Peyer's patch (tissue), 4 donors: Measurements from ENCODE around the gene SCRN2.

ENCODE experiments used
- CTCF ChIP-seq, 6 experiments: fragments of 450-650 bp in 4 of 6; fragments of 200-600 bp in 2 of 6; sonication (generic) in 1 of 6; IDR thresholded peaks; one replicate each; pipeline ENCODE4 v1.5.1; 2017 to 2019; ENCODE audit warnings: antibody characterized with exemption in 6 of 6, mild to moderate bottlenecking in 3 of 6, moderate library complexity in 1 of 6
- POLR2A ChIP-seq, 2 donors: fragments of 450-650 bp; IDR thresholded peaks; one replicate each; pipeline ENCODE4 v1.5.1; 2017; ENCODE audit warnings: antibody characterized with exemption in 2 of 2, mild to moderate bottlenecking in 2 of 2, moderate library complexity in 2 of 2

GRCh38 chr17:47831003-47831933 lies 9.8 kb downstream of the SCRN2 start, which contains the start of the genes LRRC46 and MRPL10:
- peak; percentile 86 to 89 for TF ChIP-seq POLR2A (IDR thresholded peaks at IDR 0.05)
- TF ChIP-seq CTCF (IDR thresholded peaks at IDR 0.05): peak in 3 of 6 experiments; percentile 35 to 42 (median 38)
